Heart left ventricle (tissue), 16 donors: ENCODE results near the gene CD4. TPM values are rescaled to one million over a fixed set of nuclear protein-coding genes. Genes with fewer than 3 reads are reported as not detected.

Experiments
- ATAC-seq, 4 donors: fragments of 200-7000 bp; cut with Tn5 transposase; one replicate each; pipeline ENCODE4 v1.9.1; 2020 to 2022; ENCODE audit warnings: moderate library complexity in 4 of 4, mild to moderate bottlenecking in 3 of 4, moderate number of reproducible peaks in 1 of 4
- DNase-seq, 5 donors: peaks; one replicate each; pipeline ENCODE4 v3.0.0-alpha.2; 2020
- H3K27ac ChIP-seq, 12 donors: fragments of 200-600 bp; sonication (generic) in 4 of 12; one replicate each; pipeline versions ENCODE4 v1.5.0 to v1.8.0; 2016 to 2022; ENCODE audit warnings: mild to moderate bottlenecking in 2 of 12
- H3K27me3 ChIP-seq, 9 donors: fragments of 200-600 bp; sonication (generic) in 2 of 9; one replicate each; pipeline versions ENCODE4 v1.5.1 to v1.8.0; 2016 to 2022; ENCODE audit warnings: mild to moderate bottlenecking in 3 of 9
- H3K36me3 ChIP-seq, 9 donors: fragments of 200-600 bp; sonication (generic) in 2 of 9; one replicate each; pipeline versions ENCODE4 v1.5.0 to v1.8.0; 2018 to 2022; ENCODE audit warnings: mild to moderate bottlenecking in 2 of 9
- H3K4me1 ChIP-seq, 12 donors: fragments of 200-600 bp; sonication (generic) in 4 of 12; one replicate each; pipeline versions ENCODE4 v1.5.0 to v1.8.0; 2016 to 2022; ENCODE audit warnings: mild to moderate bottlenecking in 3 of 12
- H3K4me3 ChIP-seq, 12 donors: fragments of 200-600 bp; sonication (generic) in 4 of 12; one replicate each; pipeline versions ENCODE4 v1.5.0 to v1.8.0; 2017 to 2022; ENCODE audit warnings: mild to moderate bottlenecking in 9 of 12, moderate library complexity in 4 of 12
- H3K9me3 ChIP-seq, 12 donors: fragments of 200-600 bp; sonication (generic) in 4 of 12; one replicate each; pipeline versions ENCODE4 v1.5.0 to v1.8.0; 2016 to 2022; ENCODE audit warnings: mild to moderate bottlenecking in 1 of 12
- POLR2A ChIP-seq, 2 donors: fragments of 450-650 bp; IDR thresholded peaks; one replicate each; pipeline ENCODE4 v1.6.1; 2017; ENCODE audit warnings: antibody characterized with exemption in 2 of 2, mild to moderate bottlenecking in 2 of 2, moderate library complexity in 2 of 2
- WGBS, 4 donors: extraction: QIAGEN DNeasy Blood & Tissue Kit in 2 of 4; methylation state at CpG; one replicate each; pipeline versions ENCODE4 v1.1.5 to v1.1.7; 2013 to 2018; 5-methylcytosine and 5-hydroxymethylcytosine counted together
- intact Hi-C, 10 donors: fragments of 100-400 bp; cut with DNase I; formaldehyde crosslinking; loops; one replicate each; pipeline versions ENCODE4 v1.11.1 to v1.14.2; 2022
- polyA plus RNA-seq, 2 donors: library from polyadenylated mRNA; stranded (reverse); fragments of 200-250 nt; gene quantifications; one replicate each; pipeline ENCODE4 v1.2.3, GENCODE V29; 2013
- total RNA-seq, 9 donors: library from RNA; depleted of rRNA in 2 of 9; stranded (reverse); fragments of >200 nt in 2 of 9; fragmentation: NEBNext Ultra II Directional in 3 of 9; extraction: Animal tissue kit (Norgen Biotek cat#: 25700) in 3 of 9; gene quantifications; one replicate each; pipeline versions ENCODE4 v1.1.0 to v1.2.4, GENCODE V29; 2016 to 2023
- TF ChIP-seq, protein P1 (sequence below), 12 donors: fragments of 200-600 bp; sonication (generic) in 4 of 12; IDR thresholded peaks; one replicate each; pipeline versions ENCODE4 v1.5.0 to v1.8.0; 2018 to 2022; ENCODE audit warnings: antibody characterized with exemption in 12 of 12, mild to moderate bottlenecking in 5 of 12
- donor health status: ischemic (EF 13 %, LVEDD 7.1; RV severe dilation, severe dysfunction).
- donor health status: healthy with polysubstance abuse.
- donor health status: DM: no; HTN: yes; CAD: no.
- donor health status: DM: no; HTN: no; CAD: no.
- donor health status: ischemic (EF 25% LVEDD 6.9; RV normal size, moderate dysfunction).
- donor health status: ischemic (EF 25% LVEDD 5.7; RV mildly dilated, moderate dysfunction).
- donor health status: healthy.
- donor health status: DM: yes; HTN: yes; CAD: no.
- donor health status: ischemic (EF 35%, LVEDD 5.7; RV mildly dilated, moderate dysfunction).
- donor health status: nonischemic (EF 11% LVEDD 7.7; RV severe dilation, severe dysfunction).
- donor health status: DM: yes; HTN: yes; CAD: no.
- donor health status: PGD.
- donor health status: ischemic (EF 29% LVEDD 5.4; RV normal size, mild dysfunction).
- donor health status: nonischemic (EF 23%, LVEDD 6.1; RV moderate dilation, normal function).

CD4 gene
- total and polyA plus RNA-seq, 11 donors: 1.1 to 71.9 (median 4.6) TPM

DNA sequence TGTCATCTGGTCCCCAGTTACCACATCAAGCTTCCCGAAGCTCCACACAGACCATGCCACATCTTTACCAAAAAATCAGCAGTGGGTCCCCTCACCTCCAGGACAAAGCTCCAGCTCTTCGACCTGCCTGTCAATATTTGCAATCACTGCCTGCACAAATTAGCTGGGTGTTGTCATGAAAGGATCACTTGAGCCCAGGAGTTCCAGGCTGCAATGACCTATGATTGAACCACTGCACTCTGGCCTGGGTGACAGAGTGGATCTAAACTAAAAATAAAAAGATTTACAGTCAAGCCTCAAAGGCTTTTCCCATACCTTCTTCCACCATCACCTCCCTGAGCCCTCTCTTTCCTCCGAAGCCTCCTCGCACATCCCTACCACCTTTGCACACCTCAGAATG, 7.2 kb downstream of the CD4 start:
- Histone ChIP-seq H3K27me3 (peaks cover 0 to 4% (median 0%) of the 10 kb centered on the region in 9 donors), H3K9me3 (no peaks in the 10 kb centered on the region), H3K36me3 (peaks cover 0 to 38% (median 0%) of the 10 kb centered on the region in 9 donors), H3K27ac (no peak overlapping the region), H3K4me1 (peaks cover 0 to 16% (median 0%) of the 10 kb centered on the region in 12 donors), H3K4me3 (no peak overlapping the region)
- no peak for TF ChIP-seq POLR2A (IDR thresholded peaks at IDR 0.05)
- TF ChIP-seq, protein P1, sequence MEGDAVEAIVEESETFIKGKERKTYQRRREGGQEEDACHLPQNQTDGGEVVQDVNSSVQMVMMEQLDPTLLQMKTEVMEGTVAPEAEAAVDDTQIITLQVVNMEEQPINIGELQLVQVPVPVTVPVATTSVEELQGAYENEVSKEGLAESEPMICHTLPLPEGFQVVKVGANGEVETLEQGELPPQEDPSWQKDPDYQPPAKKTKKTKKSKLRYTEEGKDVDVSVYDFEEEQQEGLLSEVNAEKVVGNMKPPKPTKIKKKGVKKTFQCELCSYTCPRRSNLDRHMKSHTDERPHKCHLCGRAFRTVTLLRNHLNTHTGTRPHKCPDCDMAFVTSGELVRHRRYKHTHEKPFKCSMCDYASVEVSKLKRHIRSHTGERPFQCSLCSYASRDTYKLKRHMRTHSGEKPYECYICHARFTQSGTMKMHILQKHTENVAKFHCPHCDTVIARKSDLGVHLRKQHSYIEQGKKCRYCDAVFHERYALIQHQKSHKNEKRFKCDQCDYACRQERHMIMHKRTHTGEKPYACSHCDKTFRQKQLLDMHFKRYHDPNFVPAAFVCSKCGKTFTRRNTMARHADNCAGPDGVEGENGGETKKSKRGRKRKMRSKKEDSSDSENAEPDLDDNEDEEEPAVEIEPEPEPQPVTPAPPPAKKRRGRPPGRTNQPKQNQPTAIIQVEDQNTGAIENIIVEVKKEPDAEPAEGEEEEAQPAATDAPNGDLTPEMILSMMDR (IDR thresholded peaks at IDR 0.05): no peak
- DNase-seq: no peak
- intact Hi-C loops: no loop called here
- no peak for ATAC-seq
- 91 to 93% (median 93%) methylated on average over 4 of the region's 4 CpGs for whole genome bisulfite sequencing, 4 donors

DNA sequence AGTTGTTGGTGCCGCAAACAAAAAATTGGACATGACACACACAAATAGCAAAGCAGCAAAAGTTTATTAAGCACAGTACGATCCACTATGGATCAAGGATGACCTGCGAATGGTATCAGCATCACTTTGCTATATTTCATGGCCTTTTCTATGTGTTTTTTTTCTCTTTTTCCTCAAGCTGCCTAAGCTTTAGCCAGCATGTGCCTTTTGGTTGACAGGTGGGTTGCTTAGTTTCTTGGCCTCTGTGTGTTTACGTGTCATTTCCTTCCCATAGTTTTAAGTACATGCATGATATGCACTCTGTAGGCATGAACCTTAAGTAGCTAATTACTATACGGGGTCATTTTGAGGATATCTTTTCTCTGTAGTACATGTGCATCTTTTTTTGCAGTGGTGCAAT, 9.8 kb downstream of the CD4 start:
- 85 to 93% (median 89%) methylated on average over 5 of the region's 5 CpGs for WGBS, 4 donors
- peaks cover 0 to 50% (median 0%) of the 10 kb centered on the region in 9 donors for H3K36me3 ChIP-seq
- TF ChIP-seq POLR2A (IDR thresholded peaks at IDR 0.05): no peak
- TF ChIP-seq, protein P1 (IDR thresholded peaks at IDR 0.05): no peak
- intact Hi-C loops: no loop called here
- ATAC-seq: no peak
- no peak overlapping the region for H3K4me3 ChIP-seq
- peaks cover 0 to under 1% (median 0%) of the 10 kb centered on the region in 9 donors for H3K27me3 ChIP-seq
- no peak overlapping the region for H3K27ac ChIP-seq
- DNase-seq: no peak
- H3K4me1 ChIP-seq: no peaks in the 10 kb centered on the region
- H3K9me3 ChIP-seq: no peaks in the 10 kb centered on the region

DNA sequence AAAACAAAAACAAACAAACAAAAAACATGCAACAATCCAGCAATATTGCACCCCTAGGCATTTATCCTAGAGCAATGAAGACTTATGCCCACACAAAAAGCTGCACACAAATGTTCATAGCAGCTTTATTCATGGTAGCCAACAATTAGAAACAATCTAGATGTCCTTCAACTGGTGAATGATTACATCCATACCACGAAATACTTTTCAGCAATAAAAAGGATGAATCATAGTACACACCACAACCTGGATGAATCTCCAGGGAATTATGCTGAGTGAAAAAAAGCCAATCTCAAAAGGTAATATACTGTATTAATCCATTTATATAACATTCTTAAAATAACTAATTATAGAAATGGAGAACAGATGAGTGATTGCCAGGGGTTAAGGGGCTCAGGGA, 17.8 kb downstream of the CD4 start:
- peaks cover 0 to 21% (median 0%) of the 10 kb centered on the region in 9 donors for H3K36me3 ChIP-seq
- no peaks in the 10 kb centered on the region for H3K27me3 ChIP-seq
- no peaks in the 10 kb centered on the region for H3K9me3 ChIP-seq
- H3K4me1 ChIP-seq: peaks cover 0 to 5% (median 0%) of the 10 kb centered on the region in 12 donors
- no peak for ATAC-seq
- 71 to 88% (median 85%) methylated on average over 1 of the region's 1 CpG for WGBS, 4 donors
- no peak overlapping the region for H3K27ac ChIP-seq
- intact Hi-C loops: no loop called here
- no peak for DNase-seq
- TF ChIP-seq, protein P1 (IDR thresholded peaks at IDR 0.05): no peak
- TF ChIP-seq POLR2A (IDR thresholded peaks at IDR 0.05): no peak
- H3K4me3 ChIP-seq: no peak overlapping the region

DNA sequence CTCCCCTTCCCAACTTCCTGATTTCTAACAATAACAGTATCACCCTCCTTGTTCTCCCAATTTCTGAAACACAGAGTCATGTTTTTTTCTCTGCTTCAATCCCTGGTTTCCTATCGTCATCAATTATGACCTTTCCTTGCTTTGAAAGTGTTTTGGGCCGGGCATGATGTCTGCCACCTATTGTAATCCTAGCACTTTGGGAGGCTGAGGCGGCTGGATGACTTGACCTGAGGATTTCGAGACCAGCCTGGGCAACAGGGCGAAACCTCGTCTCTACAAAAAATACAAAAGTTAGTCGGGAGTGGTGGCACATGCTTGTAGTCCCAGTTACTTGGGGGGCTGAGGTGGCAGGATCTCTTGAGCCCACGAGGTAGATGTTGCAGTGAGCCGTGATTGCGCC, 19.7 kb downstream of the CD4 start:
- Histone ChIP-seq H3K27ac (no peak overlapping the region), H3K27me3 (no peaks in the 10 kb centered on the region), H3K4me3 (no peak overlapping the region), H3K9me3 (no peaks in the 10 kb centered on the region), H3K36me3 (peaks cover 0 to 11% (median 0%) of the 10 kb centered on the region in 9 donors), H3K4me1 (peaks cover 0 to 13% (median 0%) of the 10 kb centered on the region in 12 donors)
- WGBS, 4 donors: 77 to 81% (median 79%) methylated on average over 10 of the region's 10 CpGs
- intact Hi-C loops: no loop called here
- no peak for TF ChIP-seq POLR2A (IDR thresholded peaks at IDR 0.05)
- TF ChIP-seq, protein P1 (IDR thresholded peaks at IDR 0.05): no peak
- ATAC-seq (no peak), DNase-seq (peak in 1 of 5 donors; percentile 12)
